ENCODE results near the gene NR1D1. TPM values are rescaled to one million over a fixed set of nuclear protein-coding genes. Genes with fewer than 3 reads are reported as not detected.

Gene NR1D1
- polyA plus RNA-seq, 1 donor (not counting 4 experiments of a cell fraction or from before 2014, with no cell fraction given), result 1.0 TPM

GRCh38 chr17:40135817-40136216 is 35.4 kb upstream of the NR1D1 start:
- H3K9me3 ChIP-seq (ENCODE audit: control insufficient read depth, low read depth, low read length), result no peaks in the 10 kb centered on the region
- no peak overlapping the region for H2AFZ ChIP-seq (ENCODE audit: control insufficient read depth, low read length)
- no peak overlapping the region for H3K4me3 ChIP-seq (ENCODE audit: control insufficient read depth in 2 of 3, extremely low read depth in 1 of 3, insufficient read depth in 2 of 3, low read depth in 1 of 3, low read length in 3 of 3)
- H3K27me3 ChIP-seq (ENCODE audit: control insufficient read depth, extremely low read depth, insufficient read depth, low read length), result no peaks in the 10 kb centered on the region
- no peak overlapping the region for H3K4me2 ChIP-seq (ENCODE audit: control insufficient read depth, extremely low read depth, insufficient read depth, low read depth, low read length)
- H3K79me2 ChIP-seq (ENCODE audit: control insufficient read depth, insufficient read depth, low read length), result peaks cover 14% of the 10 kb centered on the region
- peaks cover 2% of the 10 kb centered on the region for H3K9me1 ChIP-seq (ENCODE audit: control insufficient read depth, extremely low read depth, insufficient read depth, low read length)
- FAIRE-seq (no peak), DNase-seq (ENCODE audit: low read depth, low spot score) (no peak)
- H3K36me3 ChIP-seq (ENCODE audit: control insufficient read depth in 2 of 2, extremely low read depth in 1 of 2, insufficient read depth in 2 of 2, low read length in 2 of 2), result peaks cover 30 to 41% of the 10 kb centered on the region in 2 experiments
- dilution Hi-C loops (cut with MboI; ENCODE audit: extremely low pct_ligation_motif_present, low sequenced_read_pairs), result no loop called here
- H3K4me1 ChIP-seq (ENCODE audit: control insufficient read depth, extremely low read depth, insufficient read depth, low read length), result peaks cover 7% of the 10 kb centered on the region
- H4K20me1 ChIP-seq (ENCODE audit: control insufficient read depth, extremely low read depth, insufficient read depth, low read length), result no peaks in the 10 kb centered on the region
- no peak overlapping the region for H3K27ac ChIP-seq (ENCODE audit: control insufficient read depth, insufficient read depth, low read length)
- H3K9ac ChIP-seq (ENCODE audit: control insufficient read depth, extremely low read depth, insufficient read depth, low read length), result no peak overlapping the region
- TF ChIP-seq CTCF (optimal IDR thresholded peaks at IDR 0.05 in 1 of 3, IDR thresholded peaks at IDR 0.05 in 1 of 3, conservative IDR thresholded peaks at IDR 0.05 in 1 of 3; ENCODE audit: extremely low read depth in 1 of 3, insufficient read depth in 2 of 3, low read length in 3 of 3), result no peak
- no peak for TF ChIP-seq EZH2 (IDR thresholded peaks at IDR 0.05; ENCODE audit: low read length)

- Histone ChIP-seq H3K4me2 (ENCODE audit: control insufficient read depth, extremely low read depth, insufficient read depth, low read depth, low read length) (no peak overlapping the region), H3K27ac (ENCODE audit: control insufficient read depth, insufficient read depth, low read length) (no peak overlapping the region), H4K20me1 (ENCODE audit: control insufficient read depth, extremely low read depth, insufficient read depth, low read length) (no peaks in the 10 kb centered on the region), H3K4me1 (ENCODE audit: control insufficient read depth, extremely low read depth, insufficient read depth, low read length) (peaks cover 3% of the 10 kb centered on the region), H3K9ac (ENCODE audit: control insufficient read depth, extremely low read depth, insufficient read depth, low read length) (no peak overlapping the region), H3K4me3 (ENCODE audit: control insufficient read depth in 2 of 3, extremely low read depth in 1 of 3, insufficient read depth in 2 of 3, low read depth in 1 of 3, low read length in 3 of 3) (no peak overlapping the region), H3K79me2 (ENCODE audit: control insufficient read depth, insufficient read depth, low read length) (peaks cover 24% of the 10 kb centered on the region), H2AFZ (ENCODE audit: control insufficient read depth, low read length) (no peak overlapping the region), H3K9me3 (ENCODE audit: control insufficient read depth, low read depth, low read length) (no peaks in the 10 kb centered on the region), H3K36me3 (ENCODE audit: control insufficient read depth in 2 of 2, extremely low read depth in 1 of 2, insufficient read depth in 2 of 2, low read length in 2 of 2) (peaks cover 42 to 56% of the 10 kb centered on the region in 2 experiments), H3K9me1 (ENCODE audit: control insufficient read depth, extremely low read depth, insufficient read depth, low read length) (peaks cover 2% of the 10 kb centered on the region), H3K27me3 (ENCODE audit: control insufficient read depth, extremely low read depth, insufficient read depth, low read length) (no peaks in the 10 kb centered on the region)
- no peak for DNase-seq (ENCODE audit: low read depth, low spot score)
- FAIRE-seq, result no peak
- TF ChIP-seq EZH2 (IDR thresholded peaks at IDR 0.05; ENCODE audit: low read length), result no peak
- no peak for TF ChIP-seq CTCF (optimal IDR thresholded peaks at IDR 0.05 in 1 of 3, IDR thresholded peaks at IDR 0.05 in 1 of 3, conservative IDR thresholded peaks at IDR 0.05 in 1 of 3; ENCODE audit: extremely low read depth in 1 of 3, insufficient read depth in 2 of 3, low read length in 3 of 3)
- dilution Hi-C loops (cut with MboI; ENCODE audit: extremely low pct_ligation_motif_present, low sequenced_read_pairs), result no loop called here
These were observed 33.8 kb upstream of the NR1D1 start for GRCh38 chr17:40134184-40134583.
